Anterior cingulate cortex (tissue), 58 donors: ENCODE data around the gene EMC8.

ENCODE experiments used
- DNase-seq, 58 donors: peaks; one replicate each; lab custom pipeline; 2025; lab: John Stamatoyannopoulos, UW

Gene EMC8

DNA sequence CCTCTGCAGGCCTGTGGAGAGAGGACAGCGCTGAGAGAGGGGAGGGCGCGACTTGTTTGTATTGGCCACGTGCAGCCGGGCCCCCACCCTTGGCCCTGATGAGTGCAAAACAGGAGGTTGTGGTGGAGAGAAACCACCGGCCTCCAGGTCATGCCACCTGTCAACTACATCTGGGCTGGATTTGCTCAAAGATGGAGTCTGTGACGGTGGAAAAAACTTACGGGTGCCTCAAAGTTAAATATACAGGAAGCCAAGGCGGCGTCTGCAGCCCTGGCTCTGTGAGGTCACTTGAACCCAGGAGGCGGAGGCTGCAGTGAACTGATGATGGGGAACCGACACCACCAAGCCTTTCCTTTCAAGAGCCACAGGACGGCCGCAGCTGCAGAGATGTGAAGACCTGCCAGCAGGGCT lies 64.1 kb downstream of the EMC8 start:
- no peak for DNase-seq

DNA sequence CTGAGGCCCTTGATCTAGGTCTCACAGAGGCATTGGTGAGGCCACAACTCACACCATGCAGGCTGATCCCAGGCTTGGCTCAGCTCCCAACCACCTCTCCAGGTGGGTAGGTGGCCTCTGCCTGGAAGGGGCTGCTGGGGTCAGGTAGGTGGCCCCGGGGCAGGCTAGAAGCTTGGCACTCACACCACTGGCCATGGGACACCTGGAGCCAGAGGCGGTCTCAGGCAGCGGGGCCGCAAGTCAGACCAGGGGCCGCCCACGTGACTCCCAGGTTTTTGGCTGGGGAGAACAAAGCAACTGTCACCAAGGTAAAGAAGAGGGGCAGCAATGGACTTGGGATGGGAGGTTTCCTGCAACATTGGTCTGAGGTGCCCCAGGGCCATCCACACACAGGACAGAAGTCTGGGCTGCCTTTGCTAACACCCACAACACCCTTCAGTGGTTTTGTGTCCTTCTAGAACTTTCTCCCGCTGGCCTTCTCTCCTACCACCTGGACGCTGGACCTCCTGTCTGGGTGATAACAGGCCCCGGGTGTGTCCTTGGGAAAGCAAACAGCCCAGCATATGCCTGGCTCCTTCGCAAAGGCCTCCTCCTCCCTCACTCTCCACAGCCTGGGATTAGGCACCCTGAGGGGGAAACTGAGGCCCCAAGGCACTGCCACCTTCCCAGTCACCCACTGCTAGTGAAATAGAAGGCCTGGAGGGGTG lies 64.9 kb downstream of the EMC8 start:
- DNase-seq: no peak

DNA sequence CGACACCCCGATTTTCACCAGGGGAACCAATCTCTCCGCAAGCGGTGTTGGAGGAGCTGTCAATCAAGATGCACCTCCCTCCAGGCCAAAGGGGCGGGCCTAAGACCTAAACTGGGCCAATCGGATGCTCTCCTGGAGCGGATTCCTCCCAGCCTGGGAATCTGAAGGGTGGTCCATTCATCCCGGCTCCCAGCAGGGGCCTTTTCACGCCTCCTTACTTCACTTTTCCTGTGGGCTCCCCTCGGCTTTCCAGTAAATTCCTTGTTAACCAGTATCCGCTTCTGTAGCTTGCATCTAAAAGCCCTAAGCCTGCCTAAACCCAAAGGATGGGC lies 65.5 kb downstream of the EMC8 start:
- no peak for DNase-seq

DNA sequence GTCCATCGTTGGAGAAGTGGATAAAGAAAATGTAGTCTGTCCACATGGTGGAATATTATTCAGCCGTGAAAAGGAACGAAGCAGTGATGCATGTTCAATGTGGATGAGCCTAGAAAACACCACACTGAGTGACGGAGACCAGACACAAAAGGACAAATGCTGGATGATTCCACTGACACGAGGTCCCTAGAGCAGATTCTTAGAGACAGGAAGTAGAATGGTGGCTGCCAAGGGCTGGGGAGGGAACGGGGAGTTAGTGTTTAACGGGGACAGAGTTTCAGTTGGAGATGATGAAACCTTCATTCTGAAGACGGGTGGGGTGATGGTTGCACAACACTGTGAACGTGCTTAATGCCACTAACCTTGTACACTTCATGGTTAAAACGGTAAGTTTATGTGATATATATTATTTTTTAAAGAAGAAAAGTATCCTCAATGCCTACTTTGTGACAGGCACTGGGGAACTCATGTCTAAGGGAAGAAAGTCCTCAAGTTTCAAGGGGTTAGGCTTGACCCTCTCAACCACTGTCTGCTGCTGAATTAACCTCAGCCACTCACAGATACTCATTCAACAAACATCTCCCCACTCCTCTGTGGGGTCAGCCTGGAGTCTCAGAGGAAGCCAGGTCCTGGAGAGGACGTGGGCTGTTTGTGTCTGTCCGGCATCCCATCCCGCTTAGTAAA lies 66.0 kb downstream of the EMC8 start:
- no peak for DNase-seq

DNA sequence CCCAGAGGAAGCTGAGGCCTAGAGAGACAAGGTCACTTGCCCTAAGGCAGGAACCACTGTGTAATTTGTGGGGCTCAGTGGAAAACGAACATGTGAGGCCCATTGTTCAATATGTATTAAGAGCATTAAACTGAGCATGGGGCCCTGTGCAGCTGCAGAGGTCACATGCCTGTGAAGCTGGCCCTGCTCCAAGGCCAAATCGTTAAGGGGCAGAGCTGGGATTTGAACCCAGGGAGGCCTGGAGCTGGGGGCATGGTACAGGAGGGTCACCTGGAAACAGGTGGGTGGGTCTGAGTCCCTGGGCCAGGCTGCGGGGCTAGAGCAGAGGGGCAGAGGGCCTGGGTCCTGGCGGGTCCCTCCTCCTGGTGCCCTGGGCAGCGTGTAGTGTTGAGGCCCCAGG lies 68.2 kb downstream of the EMC8 start:
- no peak for DNase-seq

DNA sequence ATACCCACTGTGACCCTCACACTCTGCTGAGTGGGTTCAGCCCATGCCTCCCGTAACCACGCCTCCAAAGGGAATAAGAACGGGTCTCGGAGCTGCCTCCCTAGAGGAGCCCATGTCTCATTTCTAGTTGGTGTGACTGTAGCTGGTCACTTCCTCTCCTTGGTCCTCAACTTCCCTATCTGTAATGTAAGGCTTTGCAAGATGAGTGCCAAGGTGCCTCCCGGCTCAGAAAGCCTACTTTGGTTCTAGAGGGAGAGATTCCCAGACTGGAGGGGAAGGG lies 69.2 kb downstream of the EMC8 start:
- DNase-seq: no peak

DNA sequence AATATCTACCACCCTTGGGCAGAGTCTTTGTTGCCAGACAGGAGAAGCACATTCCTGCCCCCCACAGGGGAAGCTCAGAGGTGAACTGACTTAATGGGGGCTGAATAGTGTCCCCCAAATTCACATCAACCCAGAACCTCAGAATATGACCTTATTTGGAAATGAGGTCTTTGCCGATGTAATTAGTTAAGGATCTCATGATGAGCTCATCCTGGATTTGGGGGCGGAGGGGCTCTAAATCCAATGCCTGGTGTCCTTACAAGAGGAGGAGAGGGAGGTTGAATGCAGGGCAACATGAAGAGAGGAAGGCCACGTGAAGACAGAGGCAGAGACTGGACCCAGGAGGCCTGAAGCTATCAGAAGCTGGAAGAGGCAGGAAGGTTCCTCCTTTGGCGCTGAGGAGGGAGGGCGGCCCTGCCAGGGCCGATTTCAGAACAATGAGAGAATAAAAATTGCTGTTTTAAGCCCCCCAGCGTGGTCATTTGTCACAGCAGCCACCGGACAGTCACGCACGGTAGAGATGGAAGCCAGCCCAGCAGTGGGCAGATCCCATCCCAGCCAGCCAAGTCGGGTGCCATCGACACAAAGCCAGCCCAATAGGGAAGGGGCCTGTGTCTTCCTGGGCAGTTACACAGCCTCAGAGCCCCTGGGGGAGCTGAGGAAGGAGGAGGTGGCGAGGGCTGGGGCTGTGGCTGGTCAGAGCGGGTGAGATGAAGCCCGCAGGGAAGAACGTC lies 69.7 kb downstream of the EMC8 start:
- DNase-seq: no peak

DNA sequence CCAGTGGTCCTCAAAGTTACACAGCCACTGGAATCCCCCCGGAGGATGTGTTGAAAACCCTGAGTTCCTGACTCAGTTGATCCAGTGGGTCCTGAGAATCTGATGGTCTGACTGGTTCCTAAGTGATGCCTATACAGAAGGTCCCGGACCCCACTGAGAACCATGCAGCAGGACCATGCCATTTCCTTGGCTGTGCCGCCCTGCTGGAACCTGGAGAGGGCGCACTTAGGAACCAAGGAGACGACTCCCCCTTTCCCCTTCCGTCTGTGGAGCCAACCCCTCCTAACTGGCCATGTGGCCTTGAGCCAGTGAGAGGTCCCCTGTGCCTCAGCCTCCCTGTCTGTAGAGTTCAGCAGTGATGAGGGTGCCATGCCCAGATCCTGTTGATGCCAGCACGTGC lies 70.5 kb downstream of the EMC8 start:
- no peak for DNase-seq
